Tibial nerve (tissue), 4 donors: ENCODE measurements around the gene DYNC1H1.

Source experiments
- CTCF ChIP-seq, 5 experiments: fragments of 200-600 bp in 3 of 5; fragments of 450-650 bp in 2 of 5; sonication (generic) in 3 of 5; IDR thresholded peaks; one replicate each; pipeline ENCODE4 v1.5.1; 2016 to 2019; ENCODE audit warnings: antibody characterized with exemption in 5 of 5, mild to moderate bottlenecking in 3 of 5, moderate library complexity in 2 of 5
- EP300 ChIP-seq, 2 donors: sonication (generic); formaldehyde crosslinking; IDR thresholded peaks; one replicate each; pipeline ENCODE4 v1.6.1; 2017; ENCODE audit warnings: antibody characterized with exemption in 2 of 2, mild to moderate bottlenecking in 1 of 2
- POLR2A ChIP-seq, 2 donors: fragments of 450-650 bp; IDR thresholded peaks; one replicate each; pipeline ENCODE4 v1.6.1; 2017; ENCODE audit warnings: antibody characterized with exemption in 2 of 2, mild to moderate bottlenecking in 2 of 2, moderate library complexity in 2 of 2

- no peak for TF ChIP-seq POLR2A (IDR thresholded peaks at IDR 0.05)
- TF ChIP-seq CTCF (IDR thresholded peaks at IDR 0.05) = no peak
- no peak for TF ChIP-seq EP300 (IDR thresholded peaks at IDR 0.05)
Measured at GRCh38 chr14:101961746-101962502, 2.4 kb upstream of the DYNC1H1 start.
